Measurements from ENCODE around the gene GPN1.
"Not testable (repeated sequence)": the region's sequence is repeated elsewhere in the genome, so short reads cannot be mapped to it uniquely, and the experiment has no call there.

GPN1 gene

GRCh38 chr2:27627963-27628766 is 685 bp upstream of the GPN1 start:
- DNase-seq, result no peak

DNA sequence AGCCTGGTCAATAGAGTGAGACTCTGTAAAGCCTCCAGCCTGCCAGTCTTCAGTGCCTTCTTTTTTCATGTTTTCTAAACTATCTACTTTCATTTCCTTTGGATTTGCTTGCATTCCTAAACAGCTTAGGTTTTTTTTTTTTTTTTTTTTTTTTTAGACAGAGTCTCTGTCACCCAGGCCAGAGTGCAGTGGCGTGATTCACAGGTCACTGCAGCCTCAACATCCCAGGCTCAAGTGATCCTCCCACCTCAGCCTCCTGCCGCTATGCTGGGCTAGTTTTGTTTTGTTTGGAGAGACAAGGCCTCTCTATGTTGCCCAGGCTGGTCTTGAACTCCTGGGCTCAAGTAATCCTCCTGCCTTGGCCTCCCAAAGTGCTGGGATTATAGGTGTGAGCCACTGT is 1.4 kb downstream of the GPN1 start:
- DNase-seq, result not testable (repeated sequence)

GRCh38 chr2:27634291-27634690 is 5.4 kb downstream of the GPN1 start:
- DNase-seq, result no peak

DNA sequence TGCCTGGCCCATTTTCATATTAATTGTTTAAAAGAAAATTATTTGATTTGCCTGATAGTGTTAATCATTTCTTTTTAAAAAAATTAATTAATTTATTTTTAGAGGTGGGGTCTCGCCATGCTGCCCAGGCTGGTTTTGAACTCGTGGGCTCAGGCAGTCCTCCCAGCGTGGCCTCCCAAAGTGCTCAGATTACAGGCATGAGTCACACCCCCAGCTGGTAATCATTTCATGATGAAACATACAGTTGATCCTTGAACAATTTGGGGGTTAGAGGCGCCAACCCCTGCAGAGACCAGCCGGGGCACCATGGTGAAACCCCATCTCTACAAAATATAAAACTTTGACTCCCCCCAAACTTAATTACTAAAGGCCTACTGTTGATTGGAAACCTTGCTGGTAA is 7.9 kb downstream of the GPN1 start:
- no peak for DNase-seq

DNA sequence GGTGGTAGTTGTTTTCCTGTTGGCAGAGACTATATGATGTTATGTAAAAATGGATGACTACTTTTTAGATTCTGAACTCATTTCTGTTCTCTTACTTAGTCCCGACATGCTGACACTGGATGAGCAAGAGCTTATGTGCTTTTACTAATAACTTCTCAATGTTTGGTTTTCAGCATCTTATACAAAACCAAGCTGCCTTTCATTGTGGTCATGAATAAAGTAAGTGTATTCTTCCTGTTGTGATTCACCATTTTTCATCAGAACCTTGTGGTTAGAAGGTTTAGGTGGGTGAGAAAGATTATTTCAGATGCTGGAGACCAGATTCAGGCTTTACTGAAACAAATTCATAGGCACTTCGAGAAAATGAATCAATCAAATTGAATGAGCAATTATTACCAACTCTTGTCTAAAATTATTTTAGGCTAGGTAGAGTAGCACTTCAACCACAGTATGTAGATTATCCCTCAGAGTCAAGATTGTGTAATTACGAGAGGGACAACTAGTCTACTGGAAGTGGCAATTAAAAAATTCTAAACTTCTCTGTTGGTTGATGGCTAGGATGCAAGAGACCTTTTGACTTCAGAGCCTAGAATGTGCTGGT is 9.3 kb downstream of the GPN1 start:
- no peak for DNase-seq

GRCh38 chr2:27638709-27639108 is 9.9 kb downstream of the GPN1 start:
- no peak for DNase-seq

GRCh38 chr2:27640722-27641245 is 11.9 kb downstream of the GPN1 start:
- DNase-seq, result no peak

- DNase-seq, result no peak
These were observed 16.3 kb downstream of the GPN1 start for GRCh38 chr2:27645197-27645596.

GRCh38 chr2:27647289-27647688 is 18.4 kb downstream of the GPN1 start:
- no peak for DNase-seq

- DNase-seq, result no peak
These were observed 18.9 kb downstream of the GPN1 start for GRCh38 chr2:27647737-27648136.

DNA sequence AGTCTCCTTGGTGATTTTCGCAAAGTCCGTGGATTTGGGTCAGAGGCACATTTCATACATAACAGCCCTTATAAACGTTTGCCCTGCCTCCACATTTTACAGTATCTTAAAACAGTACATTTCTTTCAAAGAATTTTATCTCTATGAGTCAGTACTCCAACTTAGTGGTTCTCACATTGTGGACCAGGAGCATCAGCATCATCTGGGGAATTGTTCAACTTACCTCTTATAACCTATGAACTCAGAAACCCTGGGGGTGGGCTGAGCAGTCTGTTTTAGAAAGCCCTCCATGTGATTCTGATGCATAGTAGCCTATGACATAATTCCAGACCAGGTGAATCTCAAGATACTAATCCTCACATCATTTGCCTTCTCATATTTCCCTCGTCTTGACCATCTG is 22.2 kb downstream of the GPN1 start:
- DNase-seq, result no peak

- DNase-seq, result no peak
These were observed 23.5 kb downstream of the GPN1 start for GRCh38 chr2:27652341-27652740.

DNA sequence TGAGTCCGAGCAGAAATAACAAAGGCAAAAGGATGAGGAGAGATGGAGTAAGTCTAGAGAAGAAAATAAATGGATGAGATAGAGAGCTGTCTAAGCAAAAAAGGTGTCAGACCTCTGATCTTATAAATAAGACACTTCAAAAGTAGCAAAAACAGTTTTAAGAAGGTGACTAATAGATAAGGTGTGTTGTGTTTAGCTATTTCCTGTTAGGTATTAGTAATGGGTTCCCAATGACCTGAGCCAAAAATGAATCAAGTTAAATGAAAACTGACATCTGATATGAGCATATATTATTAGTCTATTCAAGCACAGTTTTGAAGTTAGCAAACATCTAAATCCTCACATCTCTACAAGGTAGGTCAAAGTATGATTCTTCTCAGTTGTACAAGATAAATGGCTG is 23.9 kb downstream of the GPN1 start:
- no peak for DNase-seq

GRCh38 chr2:27653397-27653796 is 24.5 kb downstream of the GPN1 start:
- DNase-seq, result no peak

- DNase-seq, result no peak
These were observed 26.5 kb downstream of the GPN1 start for GRCh38 chr2:27655155-27655951.

GRCh38 chr2:27661371-27661770 is 32.5 kb downstream of the GPN1 start:
- DNase-seq, result no peak

GRCh38 chr2:27663285-27664153 is 34.7 kb downstream of the GPN1 start, which contains the start of the genes SLC4A1AP and SUPT7L:
TSS of gene SLC4A1AP (plus strand) at chr2:27663889. CDS start at chr2:27663915, 26 bp downstream.
TSS of gene SUPT7L (minus strand) at chr2:27663614. CDS start at chr2:27662192, 1,422 bp downstream.
- peak; percentile 79 for DNase-seq

DNA sequence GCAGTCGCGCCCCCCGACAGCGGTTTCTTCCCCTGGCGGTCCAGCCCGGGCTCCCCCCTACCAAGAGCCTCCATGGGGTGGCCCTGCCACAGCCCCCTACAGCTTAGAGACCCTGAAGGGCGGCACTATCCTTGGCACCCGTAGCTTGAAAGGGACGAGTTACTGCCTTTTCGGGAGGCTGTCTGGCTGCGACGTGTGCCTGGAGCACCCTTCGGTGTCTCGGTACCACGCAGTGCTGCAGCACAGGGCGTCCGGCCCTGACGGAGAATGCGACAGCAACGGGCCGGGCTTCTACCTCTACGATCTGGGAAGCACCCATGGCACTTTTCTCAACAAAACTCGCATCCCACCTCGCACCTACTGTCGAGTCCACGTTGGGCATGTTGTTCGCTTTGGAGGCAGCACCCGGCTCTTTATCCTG is 35.3 kb downstream of the GPN1 start:
- DNase-seq, result no peak

- no peak for DNase-seq
These were observed 35.9 kb downstream of the GPN1 start for GRCh38 chr2:27664622-27665363.

- DNase-seq, result no peak
These were observed 38.6 kb downstream of the GPN1 start for GRCh38 chr2:27667446-27667845.

DNA sequence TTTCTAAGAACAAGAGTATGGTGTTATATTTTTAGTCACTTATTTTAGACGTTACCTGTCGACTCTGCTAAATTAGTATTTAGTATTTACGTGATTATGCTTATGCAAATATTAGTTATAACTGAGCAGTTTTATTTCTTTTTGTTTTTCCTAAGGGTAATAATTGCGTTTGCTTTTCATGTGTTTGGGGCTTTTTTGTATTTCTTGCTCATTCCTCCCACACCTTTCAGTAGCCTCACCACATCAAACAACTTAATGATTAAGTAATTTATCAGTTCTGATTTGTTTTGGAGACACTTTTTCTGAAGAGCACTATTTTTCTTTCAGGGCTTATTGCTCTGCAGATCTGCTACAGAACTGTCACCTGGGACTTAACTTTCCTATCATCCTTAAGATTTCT is 42.4 kb downstream of the GPN1 start:
- DNase-seq, result no peak

Measured in NCI-H510A treated with DMSO at 0.1 percent for 48 hours (cell line).